ENCODE data around the gene ASTN2. TPM values are rescaled to one million over a fixed set of nuclear protein-coding genes. Genes with fewer than 3 reads are reported as not detected.

ASTN2 gene
- total RNA-seq, 2 experiments from 2014 or later = 1.7 to 4.2 TPM

GRCh38 chr9:116703634-116704033 lies 711.2 kb downstream of the ASTN2 start:
- BruUV-seq (replicated peaks) = no TSS peak
- no peak overlapping the region for H3K4me2 ChIP-seq (ENCODE audit: low read length)
- no peak overlapping the region for H3K4me3 ChIP-seq (ENCODE audit: low read depth, low read length, poor library complexity, severe bottlenecking)
- no peaks in the 10 kb centered on the region; the same call in 1 of the 2 replicates for H4K20me1 ChIP-seq (ENCODE audit: insufficient read depth, low read length)
- H3K9me3 ChIP-seq (ENCODE audit: low read length) = no peaks in the 10 kb centered on the region
- H3K9me2 ChIP-seq (ENCODE audit: insufficient read depth, low read length) = no peaks in the 10 kb centered on the region
- no peaks in the 10 kb centered on the region for H3K79me2 ChIP-seq (ENCODE audit: insufficient read depth, low read depth, low read length)
- ChIA-PET POLR2A (interaction anchor here (0.6 to 1.3 kb wide), 2 partner anchors 17 to 66 kb away, joined by 3 read pairs; partner anchors contain the start of gene TRIM32), CTCF (ENCODE audit: unreplicated experiment) (no interaction called here)
- H3K27ac ChIP-seq (ENCODE audit: low read depth, low read length, poor library complexity, severe bottlenecking) = no peak overlapping the region
- H3K36me3 ChIP-seq (ENCODE audit: insufficient read depth, low read length) = peaks cover 26% of the 10 kb centered on the region
- TF ChIP-seq CTCF (conservative IDR thresholded peaks at IDR 0.05; ENCODE audit: low read length) (no peak), EZH2phosphoT487 (IDR thresholded peaks at IDR 0.05; ENCODE audit: borderline replicate concordance, low read depth, low read length) (no peak)
- no peak overlapping the region for H2AFZ ChIP-seq (ENCODE audit: low read length)
- DNase-seq (ENCODE audit: low spot score) = no peak
- intact Hi-C loops (cut with micrococcal nuclease; ENCODE audit: unreplicated experiment) = no loop called here
- H3K4me1 ChIP-seq (ENCODE audit: insufficient read depth, low read length, poor library complexity, severe bottlenecking) = no peaks in the 10 kb centered on the region

- Histone ChIP-seq H3K9me3 (ENCODE audit: low read length) (no peaks in the 10 kb centered on the region), H4K20me1 (ENCODE audit: insufficient read depth, low read length) (no peaks in the 10 kb centered on the region; the same call in 1 of the 2 replicates), H3K9me2 (ENCODE audit: insufficient read depth, low read length) (no peaks in the 10 kb centered on the region), H3K27ac (ENCODE audit: low read depth, low read length, poor library complexity, severe bottlenecking) (no peak overlapping the region), H3K79me2 (ENCODE audit: insufficient read depth, low read depth, low read length) (no peaks in the 10 kb centered on the region), H3K4me3 (ENCODE audit: low read depth, low read length, poor library complexity, severe bottlenecking) (no peak overlapping the region), H3K36me3 (ENCODE audit: insufficient read depth, low read length) (peaks cover 39% of the 10 kb centered on the region), H2AFZ (ENCODE audit: low read length) (no peak overlapping the region), H3K4me1 (ENCODE audit: insufficient read depth, low read length, poor library complexity, severe bottlenecking) (no peaks in the 10 kb centered on the region), H3K4me2 (ENCODE audit: low read length) (no peak overlapping the region)
- DNase-seq (ENCODE audit: low spot score) = no peak
- no TSS peak for BruUV-seq (replicated peaks)
- CTCF ChIA-PET (ENCODE audit: unreplicated experiment) = no interaction called here
- intact Hi-C loops (cut with micrococcal nuclease; ENCODE audit: unreplicated experiment) = no loop called here
- POLR2A ChIA-PET = interaction anchor here (0.9 to 1.0 kb wide), 2 partner anchors 9 to 17 kb away, joined by 3 to 5 read pairs; no protein-coding TSS in a partner anchor
- TF ChIP-seq CTCF (conservative IDR thresholded peaks at IDR 0.05; ENCODE audit: low read length) (no peak), EZH2phosphoT487 (IDR thresholded peaks at IDR 0.05; ENCODE audit: borderline replicate concordance, low read depth, low read length) (no peak)
Measured at GRCh38 chr9:116701940-116702642, 712.8 kb downstream of the ASTN2 start.
